GM12873 (cell line): ENCODE measurements around the gene MCTP2.

ENCODE experiments used
- CTCF ChIP-seq: IDR thresholded peaks from 2 replicates; pipeline ENCODE4 v1.5.1; 2012; ENCODE audit warnings: low read depth, mild to moderate bottlenecking, moderate library complexity, low read length, control low read depth; ENCODE audit not compliant: insufficient read depth; ENCODE audit errors: missing control alignments

Gene MCTP2

GRCh38 chr15:94199725-94200124 is 31.6 kb upstream of the MCTP2 start:
- no peak for TF ChIP-seq CTCF

GRCh38 chr15:94203306-94203705 is 28.1 kb upstream of the MCTP2 start:
- TF ChIP-seq CTCF = no peak

- TF ChIP-seq CTCF = no peak
These were observed 26.0 kb upstream of the MCTP2 start for GRCh38 chr15:94205366-94205765.

GRCh38 chr15:94206463-94207167 is 24.7 kb upstream of the MCTP2 start:
- no peak for TF ChIP-seq CTCF

GRCh38 chr15:94212291-94212690 is 19.1 kb upstream of the MCTP2 start:
- no peak for TF ChIP-seq CTCF

- TF ChIP-seq CTCF = no peak
These were observed 5.7 kb upstream of the MCTP2 start for GRCh38 chr15:94225616-94226015.

- TF ChIP-seq CTCF = no peak
These were observed 2.8 kb upstream of the MCTP2 start for GRCh38 chr15:94228611-94229010.
